ENCODE data around the gene FUT6.

The FUT6 gene

DNA sequence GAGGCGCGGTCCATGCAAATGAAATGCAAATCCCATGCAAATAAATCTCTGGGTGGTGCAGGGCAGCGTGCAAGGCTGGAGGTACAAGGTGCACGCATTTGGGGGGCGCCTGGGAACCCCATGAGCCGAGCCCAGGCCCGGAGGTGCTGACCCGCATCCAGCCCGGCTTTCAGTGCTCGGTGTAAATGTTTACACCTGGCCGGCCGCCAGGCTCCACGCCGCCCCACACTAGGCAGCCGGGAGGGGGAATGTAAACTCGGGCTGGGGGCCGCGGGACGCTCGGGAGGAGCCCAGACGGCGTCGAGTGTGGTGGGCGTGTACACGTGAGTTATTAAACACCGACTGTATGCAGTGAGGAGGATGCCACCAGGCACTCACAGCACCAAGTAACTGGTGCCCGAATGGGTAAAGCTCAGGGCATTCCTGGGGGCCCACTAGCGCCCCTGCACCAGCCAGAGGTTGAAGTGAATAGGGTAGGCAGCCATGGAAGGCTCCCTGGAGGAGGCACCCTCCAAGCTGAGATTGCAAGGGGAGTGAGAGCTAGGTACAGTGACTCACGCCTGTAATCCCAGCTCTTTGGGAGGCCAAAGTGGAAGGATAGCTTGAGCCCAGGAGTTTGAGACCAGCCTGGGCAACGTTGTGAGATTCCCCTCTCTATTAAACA is 17.2 kb downstream of the FUT6 start:
- no peak for DNase-seq (ENCODE audit: extremely low read depth, low read depth)
- H3K4me3 ChIP-seq (replicated peaks; ENCODE audit: low read depth, low read length): no peak overlapping the region
- TF ChIP-seq, protein P1, sequence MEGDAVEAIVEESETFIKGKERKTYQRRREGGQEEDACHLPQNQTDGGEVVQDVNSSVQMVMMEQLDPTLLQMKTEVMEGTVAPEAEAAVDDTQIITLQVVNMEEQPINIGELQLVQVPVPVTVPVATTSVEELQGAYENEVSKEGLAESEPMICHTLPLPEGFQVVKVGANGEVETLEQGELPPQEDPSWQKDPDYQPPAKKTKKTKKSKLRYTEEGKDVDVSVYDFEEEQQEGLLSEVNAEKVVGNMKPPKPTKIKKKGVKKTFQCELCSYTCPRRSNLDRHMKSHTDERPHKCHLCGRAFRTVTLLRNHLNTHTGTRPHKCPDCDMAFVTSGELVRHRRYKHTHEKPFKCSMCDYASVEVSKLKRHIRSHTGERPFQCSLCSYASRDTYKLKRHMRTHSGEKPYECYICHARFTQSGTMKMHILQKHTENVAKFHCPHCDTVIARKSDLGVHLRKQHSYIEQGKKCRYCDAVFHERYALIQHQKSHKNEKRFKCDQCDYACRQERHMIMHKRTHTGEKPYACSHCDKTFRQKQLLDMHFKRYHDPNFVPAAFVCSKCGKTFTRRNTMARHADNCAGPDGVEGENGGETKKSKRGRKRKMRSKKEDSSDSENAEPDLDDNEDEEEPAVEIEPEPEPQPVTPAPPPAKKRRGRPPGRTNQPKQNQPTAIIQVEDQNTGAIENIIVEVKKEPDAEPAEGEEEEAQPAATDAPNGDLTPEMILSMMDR (IDR thresholded peaks at IDR 0.05; ENCODE audit: low read depth, low read length, missing control alignments): no peak

DNA sequence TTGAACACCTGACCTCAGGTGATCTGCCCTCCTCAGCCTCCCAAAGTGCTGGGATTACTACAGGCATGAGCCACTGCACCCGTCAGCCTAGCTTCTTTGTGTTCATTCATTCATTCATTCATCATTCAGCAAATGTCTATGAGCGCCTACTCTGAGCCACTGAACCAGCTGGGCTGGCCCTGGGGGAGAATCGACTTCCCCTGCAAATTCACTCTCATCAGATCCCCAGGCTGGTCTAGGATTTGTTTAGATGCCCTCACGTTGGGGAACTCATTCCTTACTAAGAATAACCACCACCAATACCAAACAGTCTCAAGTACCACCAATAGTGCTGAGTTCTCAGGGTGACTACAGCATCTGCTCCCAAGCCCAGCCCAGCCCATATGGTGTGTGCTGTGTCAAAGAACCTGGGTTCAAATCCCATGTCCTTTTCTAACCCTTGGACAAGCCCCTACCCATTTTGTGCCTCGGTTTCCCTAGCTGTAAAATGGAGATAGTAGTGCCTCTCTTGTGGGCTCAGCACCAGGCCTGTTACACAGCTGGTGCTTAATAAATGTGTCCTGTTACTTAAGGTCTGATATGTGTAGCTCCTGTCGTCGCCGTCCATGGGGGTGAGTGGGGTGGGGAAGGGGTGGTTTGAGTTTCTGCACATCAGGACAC is 17.9 kb downstream of the FUT6 start:
- H3K4me3 ChIP-seq (replicated peaks; ENCODE audit: low read depth, low read length): no peak overlapping the region
- TF ChIP-seq, protein P1 (IDR thresholded peaks at IDR 0.05; ENCODE audit: low read depth, low read length, missing control alignments): no peak
- no peak for DNase-seq (ENCODE audit: extremely low read depth, low read depth)

DNA sequence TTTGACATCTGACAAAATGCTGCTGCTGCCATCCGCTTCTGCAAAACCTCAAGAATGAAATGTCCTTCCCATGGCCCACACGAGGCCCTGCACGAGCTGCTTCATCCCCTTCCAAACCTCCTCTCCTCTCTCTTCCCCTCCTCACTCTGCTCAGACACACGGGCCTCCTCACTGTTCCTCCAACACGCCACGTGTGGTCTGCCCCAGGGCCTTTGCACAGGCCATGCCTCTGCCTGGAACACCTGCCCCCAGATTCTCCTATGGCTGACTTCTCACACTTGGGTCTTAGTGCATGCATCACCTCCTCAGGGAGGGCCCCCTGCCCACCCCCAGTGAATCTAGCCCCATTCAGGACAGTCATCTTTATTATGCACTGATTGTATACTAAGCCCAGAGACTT is 18.7 kb downstream of the FUT6 start:
- TF ChIP-seq, protein P1 (IDR thresholded peaks at IDR 0.05; ENCODE audit: low read depth, low read length, missing control alignments): no peak
- DNase-seq (ENCODE audit: extremely low read depth, low read depth): no peak

DNA sequence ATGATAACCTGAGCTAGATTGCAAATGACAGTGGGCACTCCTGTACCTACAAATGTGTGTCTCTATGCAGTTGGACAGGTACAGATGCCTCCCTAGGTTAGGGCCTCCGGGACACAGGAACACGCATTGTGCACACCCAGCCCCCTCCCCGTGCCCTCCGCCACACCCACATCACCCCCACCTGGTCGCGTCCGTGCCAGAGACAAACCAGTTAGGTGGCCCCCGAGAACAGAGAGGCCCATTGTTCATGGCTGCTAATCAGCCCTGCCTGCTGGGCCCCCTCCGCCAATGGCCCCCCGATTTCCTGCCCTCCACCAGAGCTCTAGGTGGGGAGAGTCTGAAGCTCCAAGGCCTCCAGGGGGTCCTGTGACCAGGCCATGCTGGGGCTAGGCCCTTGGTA is 20.9 kb downstream of the FUT6 start:
- no peak for DNase-seq (ENCODE audit: extremely low read depth, low read depth)
- TF ChIP-seq, protein P1 (IDR thresholded peaks at IDR 0.05; ENCODE audit: low read depth, low read length, missing control alignments): no peak
- no peak overlapping the region for H3K4me3 ChIP-seq (replicated peaks; ENCODE audit: low read depth, low read length)

More for the DNA sequence above, 18.7 kb downstream of the FUT6 start:
- H3K4me3 ChIP-seq (replicated peaks; ENCODE audit: low read depth, low read length): no peak overlapping the region

DNA sequence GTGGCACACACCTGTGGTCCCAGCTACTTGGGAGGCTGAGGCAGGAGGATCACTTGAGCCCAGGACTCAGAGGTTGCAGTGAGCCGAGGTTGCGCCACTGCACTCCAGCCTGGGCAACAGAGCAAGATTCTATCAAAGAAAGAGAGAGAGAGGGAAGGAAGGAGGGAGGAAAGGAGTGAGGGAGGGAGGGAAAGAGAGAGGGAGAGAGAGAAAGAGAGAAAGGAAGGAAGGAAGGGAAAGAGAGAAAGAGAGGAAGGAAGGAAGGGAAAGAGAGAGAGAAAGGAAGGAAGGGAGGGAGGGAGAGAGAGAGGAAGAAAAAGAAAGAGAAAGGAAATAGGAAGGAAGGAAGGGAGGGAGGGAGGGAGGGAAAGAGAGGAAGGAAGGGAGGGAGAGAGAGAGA is 22.3 kb downstream of the FUT6 start:
- TF ChIP-seq, protein P1 (IDR thresholded peaks at IDR 0.05; ENCODE audit: low read depth, low read length, missing control alignments): no peak
- DNase-seq (ENCODE audit: extremely low read depth, low read depth): no peak
- H3K4me3 ChIP-seq (replicated peaks; ENCODE audit: low read depth, low read length): no peak overlapping the region

DNA sequence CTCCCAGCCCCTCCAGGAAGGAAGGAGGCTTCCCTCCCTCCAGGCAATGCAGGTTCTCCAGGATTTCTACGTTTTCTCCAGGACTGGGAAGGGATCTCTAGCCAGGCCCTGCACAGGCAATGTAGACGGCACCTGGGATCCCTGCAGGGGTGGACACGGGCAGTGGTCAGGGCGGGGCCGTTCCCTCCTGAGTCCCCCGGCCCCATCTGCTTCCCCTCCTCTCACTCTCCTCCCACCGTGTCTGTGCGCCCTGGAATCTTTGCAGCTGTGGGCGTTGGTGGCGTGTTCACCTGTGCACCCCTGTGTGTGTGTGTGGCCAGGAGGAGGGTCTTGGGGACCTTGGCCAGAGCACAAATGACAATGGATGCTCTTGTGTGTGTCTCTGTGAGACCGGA is 24.7 kb downstream of the FUT6 start:
- TF ChIP-seq, protein P1 (IDR thresholded peaks at IDR 0.05; ENCODE audit: low read depth, low read length, missing control alignments): no peak
- no peak for DNase-seq (ENCODE audit: extremely low read depth, low read depth)
- no peak overlapping the region for H3K4me3 ChIP-seq (replicated peaks; ENCODE audit: low read depth, low read length)

Measured in HFF-Myc (cell line).